GM18519 (cell line): ENCODE data around the gene CDK4.
"Not testable (repeated sequence)": the region's sequence is repeated elsewhere in the genome, so short reads cannot be mapped to it uniquely, and the experiment has no call there.

Experiments used
- ATAC-seq: cut with Tn5 transposase; IDR thresholded peaks from one replicate; pipeline ENCODE4 v1.9.1; 2021; ENCODE audit warnings: mild to moderate bottlenecking, moderate library complexity; ENCODE audit not compliant: unreplicated experiment, low FRiP score

The CDK4 gene

DNA sequence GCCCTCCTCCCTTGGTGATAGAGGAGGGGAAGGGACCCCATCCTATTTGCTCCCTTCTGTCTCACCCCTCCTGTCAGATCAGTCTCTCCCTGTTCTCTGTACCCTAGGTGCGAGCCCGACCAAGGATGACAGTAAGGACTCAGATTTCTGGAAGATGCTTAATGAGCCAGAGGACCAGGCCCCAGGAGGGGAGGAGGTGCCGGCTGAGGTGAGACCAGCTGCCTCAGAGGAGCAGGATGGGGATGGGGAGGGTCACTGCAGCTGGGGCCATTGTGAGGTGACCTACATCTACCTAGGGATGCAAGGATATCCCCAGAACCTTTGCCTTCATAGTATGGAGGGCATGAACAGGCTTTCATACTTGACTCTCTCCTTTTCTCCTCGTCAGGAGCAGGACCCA lies 35.8 kb downstream of the CDK4 start:
- no peak for ATAC-seq

GRCh38 chr12:57715786-57716185 lies 36.3 kb downstream of the CDK4 start:
- ATAC-seq: no peak

- not testable (repeated sequence) for ATAC-seq
Measured at GRCh38 chr12:57715036-57715748, 36.9 kb downstream of the CDK4 start.

- no peak for ATAC-seq
Measured at GRCh38 chr12:57713209-57713608, 38.9 kb downstream of the CDK4 start.

DNA sequence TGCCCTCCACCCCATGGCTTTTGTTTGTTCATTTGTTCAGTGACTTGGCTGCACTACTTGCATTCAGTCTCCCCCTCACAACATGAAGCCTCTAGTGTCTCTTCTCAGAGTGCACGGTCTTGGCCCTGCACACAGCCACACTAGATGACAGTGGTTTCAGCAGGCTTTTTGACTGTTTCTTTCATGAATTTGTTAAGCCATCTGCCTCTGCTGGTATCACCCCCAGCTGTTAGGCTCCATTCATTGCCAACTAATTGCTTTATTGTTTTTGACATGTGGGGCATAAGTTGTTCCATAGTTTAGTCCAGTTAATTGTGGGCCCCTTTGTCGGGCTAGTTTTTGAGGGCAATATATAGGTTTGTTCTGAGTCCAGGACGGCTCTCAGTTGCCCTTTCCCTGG lies 39.4 kb downstream of the CDK4 start:
- no peak for ATAC-seq

- ATAC-seq: no peak
Measured at GRCh38 chr12:57708296-57708695, 43.8 kb downstream of the CDK4 start.

DNA sequence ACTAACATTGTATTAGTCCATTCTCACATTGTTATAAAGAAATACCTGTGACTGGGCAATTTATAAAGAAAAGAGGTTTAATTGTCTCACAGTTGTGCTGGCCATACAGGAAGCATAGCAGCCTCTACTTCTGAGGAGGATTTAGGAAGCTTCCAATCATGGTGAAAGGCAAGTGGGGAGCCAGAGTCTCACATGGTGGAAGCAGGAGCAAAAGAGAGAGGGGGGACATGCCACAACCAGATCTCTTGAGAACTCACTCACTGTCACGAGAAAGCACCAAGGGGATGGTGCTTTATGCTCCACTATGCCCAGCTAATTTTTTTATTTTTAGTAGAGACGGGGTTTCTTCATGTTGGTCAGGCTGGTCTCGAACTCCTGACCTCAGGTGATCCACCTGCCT lies 44.9 kb downstream of the CDK4 start:
- no peak for ATAC-seq

- ATAC-seq: no peak
Measured at GRCh38 chr12:57700317-57700716, 51.8 kb downstream of the CDK4 start.

DNA sequence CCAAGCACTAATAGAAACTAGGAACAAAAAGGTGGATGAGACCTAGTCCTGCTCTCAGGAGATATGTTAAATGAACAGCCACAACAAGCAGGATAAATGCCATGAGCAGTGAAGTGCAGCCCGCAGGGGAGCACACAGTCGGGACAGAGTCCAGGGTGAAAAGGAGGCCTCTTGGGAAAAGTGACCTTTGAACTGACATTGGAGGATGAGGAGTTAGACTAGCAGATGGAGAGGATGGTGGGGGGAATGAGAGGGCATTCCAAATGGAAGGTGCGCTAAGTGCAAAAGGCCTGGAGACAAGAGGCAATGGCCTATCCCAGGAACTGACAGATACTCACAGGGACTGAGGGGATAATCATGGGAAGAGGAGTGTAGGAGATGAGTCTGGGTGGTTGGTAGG lies 53.7 kb downstream of the CDK4 start:
- ATAC-seq: no peak
